HepG2 (cell line): ENCODE measurements around the gene FAM3C.
"Not testable (repeated sequence)": the region's sequence is repeated elsewhere in the genome, so short reads cannot be mapped to it uniquely, and the experiment has no call there.

ENCODE experiments used
- CHD2 ChIP-seq: IDR thresholded peaks from 2 replicates; pipeline ENCODE4 v1.6.1; 2011; ENCODE audit warnings: low read depth, low read length, improper control_type of control experiment
- KDM2A ChIP-seq: sonication (generic); formaldehyde crosslinking; IDR thresholded peaks from 2 replicates; pipeline ENCODE4 v1.4.0; 2020; ENCODE audit warnings: low read depth, missing genetic modification reagents, borderline replicate concordance
- RAD21 ChIP-seq: fragments of 450-650 bp; formaldehyde crosslinking; IDR thresholded peaks from 2 replicates; pipeline ENCODE4 v1.5.0; 2020; ENCODE audit warnings: mild to moderate bottlenecking

- not testable (repeated sequence) for TF ChIP-seq CHD2; RAD21 (CRISPR knock-in tag); KDM2A
Measured at GRCh38 chr7:121432486-121432885, 36.4 kb upstream of the FAM3C start.
